Lower lobe of right lung (tissue), 2 donors: ENCODE measurements around the gene PTPRG. TPM values are rescaled to one million over a fixed set of nuclear protein-coding genes. Genes with fewer than 3 reads are reported as not detected.

Experiments used
- ATAC-seq, 2 donors: fragments of 200-7000 bp; cut with Tn5 transposase; one replicate each; pipeline ENCODE4 v1.9.1; 2020 to 2022; ENCODE audit warnings: mild to moderate bottlenecking in 2 of 2, moderate library complexity in 2 of 2
- DNase-seq: peaks from one replicate; pipeline ENCODE4 v3.0.0-alpha.2; 2020
- H3K27ac ChIP-seq: fragments of 200-600 bp; one replicate; pipeline ENCODE4 v1.8.0; 2022
- H3K27me3 ChIP-seq: fragments of 200-600 bp; one replicate; pipeline ENCODE4 v1.8.0; 2022; ENCODE audit warnings: low read depth
- H3K36me3 ChIP-seq: fragments of 200-600 bp; one replicate; pipeline ENCODE4 v1.8.0; 2022; ENCODE audit warnings: mild to moderate bottlenecking
- H3K4me1 ChIP-seq: fragments of 200-600 bp; one replicate; pipeline ENCODE4 v1.8.0; 2022
- H3K4me3 ChIP-seq: fragments of 200-600 bp; one replicate; pipeline ENCODE4 v1.8.0; 2022; ENCODE audit warnings: mild to moderate bottlenecking
- H3K9me3 ChIP-seq: fragments of 200-600 bp; one replicate; pipeline ENCODE4 v1.8.0; 2022
- CTCF ChIP-seq: fragments of 200-600 bp; IDR thresholded peaks from one replicate; pipeline ENCODE4 v1.8.0; 2022; ENCODE audit warnings: antibody characterized with exemption, mild to moderate bottlenecking
- intact Hi-C: fragments of 100-400 bp; cut with DNase I; formaldehyde crosslinking; loops from one replicate; pipeline ENCODE4 v1.11.0; 2022
- total RNA-seq: library from RNA; stranded (reverse); fragmentation: NEBNext Ultra II Directional; extraction: Animal tissue kit (Norgen Biotek cat#: 25700); gene quantifications from one replicate; pipeline ENCODE4 v1.2.1, GENCODE V29; 2021
- donor health status: DM: no; HTN: yes; CAD: no; lungs with severe emphysema.

PTPRG gene
- total RNA-seq, 1 donor from 2014 or later: 67.6 TPM

DNA sequence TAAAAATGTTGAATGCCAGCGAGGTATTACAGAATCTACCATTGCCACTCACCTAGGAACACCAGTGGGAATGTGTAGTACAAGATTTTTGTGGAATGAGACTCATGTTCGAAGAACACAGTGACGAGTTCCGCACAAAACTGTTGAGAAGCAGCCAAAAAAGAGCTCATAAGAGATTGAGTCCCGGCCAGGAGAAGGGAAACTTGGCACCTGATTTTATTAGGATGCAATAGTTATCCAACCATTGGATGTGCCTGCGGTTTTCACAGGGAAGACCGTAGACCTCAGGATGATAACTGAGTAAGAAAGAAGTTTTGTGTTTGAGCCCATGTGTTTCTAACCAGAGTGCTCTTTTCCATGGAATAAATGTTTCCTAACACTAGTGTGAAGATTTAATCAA is 88.9 kb downstream of the PTPRG start:
- ATAC-seq (peak in 1 of 2 donors; percentile 34), DNase-seq (no peak)
- Histone ChIP-seq H3K27ac (no peak overlapping the region), H3K4me3 (no peak overlapping the region), H3K9me3 (peaks cover 3% of the 10 kb centered on the region), H3K27me3 (no peaks in the 10 kb centered on the region), H3K4me1 (peaks cover 6% of the 10 kb centered on the region), H3K36me3 (no peaks in the 10 kb centered on the region)
- intact Hi-C loops: no loop called here
- TF ChIP-seq CTCF: no peak

GRCh38 chr3:61650719-61651410 is 89.5 kb downstream of the PTPRG start:
- H3K9me3 ChIP-seq: no peaks in the 10 kb centered on the region
- H3K4me3 ChIP-seq: no peak overlapping the region
- H3K36me3 ChIP-seq: no peaks in the 10 kb centered on the region
- ATAC-seq (no peak), DNase-seq (no peak)
- intact Hi-C loops: no loop called here
- no peak for TF ChIP-seq CTCF
- peaks cover 6% of the 10 kb centered on the region for H3K4me1 ChIP-seq
- no peak overlapping the region for H3K27ac ChIP-seq
- no peaks in the 10 kb centered on the region for H3K27me3 ChIP-seq

GRCh38 chr3:61657689-61658088 is 96.3 kb downstream of the PTPRG start:
- no peaks in the 10 kb centered on the region for H3K4me1 ChIP-seq
- intact Hi-C loops: no loop called here
- DNase-seq (no peak), ATAC-seq (no peak)
- no peaks in the 10 kb centered on the region for H3K27me3 ChIP-seq
- TF ChIP-seq CTCF: no peak
- H3K9me3 ChIP-seq: no peaks in the 10 kb centered on the region
- H3K4me3 ChIP-seq: no peak overlapping the region
- H3K27ac ChIP-seq: no peak overlapping the region
- H3K36me3 ChIP-seq: no peaks in the 10 kb centered on the region

DNA sequence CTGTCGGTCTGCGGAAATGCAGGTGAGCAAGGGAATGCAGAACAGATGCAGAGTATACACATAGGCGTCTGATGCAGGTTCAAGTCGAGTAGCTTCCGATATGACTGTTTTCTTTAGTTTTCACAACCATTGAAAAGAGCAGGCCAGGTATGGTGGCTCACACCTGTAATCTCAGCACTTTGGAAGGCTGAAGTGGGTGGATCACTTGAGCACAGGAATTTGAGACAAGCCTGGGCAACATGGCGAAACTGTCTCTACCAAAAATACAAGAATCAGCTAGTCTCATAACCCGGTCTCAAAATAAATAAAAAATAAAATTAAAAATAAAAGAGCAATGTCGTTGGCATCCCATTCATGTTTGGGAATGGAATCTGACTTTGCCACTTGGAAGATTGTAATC is 101.5 kb downstream of the PTPRG start:
- Histone ChIP-seq H3K36me3 (no peaks in the 10 kb centered on the region), H3K9me3 (no peaks in the 10 kb centered on the region), H3K4me3 (no peak overlapping the region), H3K4me1 (peaks cover 8% of the 10 kb centered on the region), H3K27ac (no peak overlapping the region), H3K27me3 (no peaks in the 10 kb centered on the region)
- ATAC-seq (no peak), DNase-seq (no peak)
- intact Hi-C loops: no loop called here
- no peak for TF ChIP-seq CTCF

GRCh38 chr3:61663356-61664104 is 102.2 kb downstream of the PTPRG start:
- H3K36me3 ChIP-seq: no peaks in the 10 kb centered on the region
- no peak overlapping the region for H3K4me3 ChIP-seq
- H3K27ac ChIP-seq: no peak overlapping the region
- intact Hi-C loops: no loop called here
- peaks cover 8% of the 10 kb centered on the region for H3K4me1 ChIP-seq
- no peaks in the 10 kb centered on the region for H3K27me3 ChIP-seq
- DNase-seq (no peak), ATAC-seq (no peak)
- H3K9me3 ChIP-seq: no peaks in the 10 kb centered on the region
- no peak for TF ChIP-seq CTCF
